Peyer's patch (tissue), 4 donors: ENCODE data around the gene DERL2.

Experiments
- POLR2A ChIP-seq, 2 donors: fragments of 450-650 bp; IDR thresholded peaks; one replicate each; pipeline ENCODE4 v1.5.1; 2017; ENCODE audit warnings: antibody characterized with exemption in 2 of 2, mild to moderate bottlenecking in 2 of 2, moderate library complexity in 2 of 2
- TF ChIP-seq, protein P1 (sequence below), 6 experiments: fragments of 450-650 bp in 4 of 6; fragments of 200-600 bp in 2 of 6; sonication (generic) in 1 of 6; IDR thresholded peaks; one replicate each; pipeline ENCODE4 v1.5.1; 2017 to 2019; ENCODE audit warnings: antibody characterized with exemption in 6 of 6, mild to moderate bottlenecking in 3 of 6, moderate library complexity in 1 of 6

DNA sequence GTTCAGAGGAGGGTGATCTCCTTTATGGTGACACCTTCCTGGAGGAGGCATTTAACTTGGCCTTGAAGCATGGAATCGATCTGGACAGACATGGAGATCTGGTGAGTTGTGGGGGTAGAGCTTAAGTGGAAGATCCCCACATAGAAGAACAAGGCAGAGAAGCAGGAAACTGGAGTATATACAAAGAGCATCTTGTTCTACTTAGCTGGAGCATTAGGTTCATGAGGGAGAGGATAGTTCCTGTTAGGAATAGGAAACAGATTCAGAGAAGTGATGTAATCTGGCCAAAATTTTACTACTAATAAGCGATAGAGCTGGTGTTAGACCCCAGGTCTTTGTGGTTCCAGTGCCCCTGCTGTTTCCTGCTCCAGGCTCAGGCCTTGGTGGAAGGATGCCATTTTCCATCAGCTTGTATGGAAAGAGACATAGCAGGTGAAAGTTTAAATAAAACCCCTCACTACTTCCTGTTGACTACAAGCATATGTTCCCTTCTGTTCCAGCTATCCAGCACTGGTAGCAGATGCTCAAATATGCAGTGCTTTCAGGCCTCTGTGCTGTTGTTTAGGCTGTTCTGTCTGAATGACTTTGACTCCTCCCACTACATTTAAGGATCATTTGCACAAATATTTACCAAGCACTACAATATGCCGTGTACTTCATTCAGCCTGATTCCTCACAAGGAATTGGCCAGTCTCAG, 56.6 kb downstream of the DERL2 start:
- no peak for TF ChIP-seq POLR2A (IDR thresholded peaks at IDR 0.05)
- TF ChIP-seq, protein P1, sequence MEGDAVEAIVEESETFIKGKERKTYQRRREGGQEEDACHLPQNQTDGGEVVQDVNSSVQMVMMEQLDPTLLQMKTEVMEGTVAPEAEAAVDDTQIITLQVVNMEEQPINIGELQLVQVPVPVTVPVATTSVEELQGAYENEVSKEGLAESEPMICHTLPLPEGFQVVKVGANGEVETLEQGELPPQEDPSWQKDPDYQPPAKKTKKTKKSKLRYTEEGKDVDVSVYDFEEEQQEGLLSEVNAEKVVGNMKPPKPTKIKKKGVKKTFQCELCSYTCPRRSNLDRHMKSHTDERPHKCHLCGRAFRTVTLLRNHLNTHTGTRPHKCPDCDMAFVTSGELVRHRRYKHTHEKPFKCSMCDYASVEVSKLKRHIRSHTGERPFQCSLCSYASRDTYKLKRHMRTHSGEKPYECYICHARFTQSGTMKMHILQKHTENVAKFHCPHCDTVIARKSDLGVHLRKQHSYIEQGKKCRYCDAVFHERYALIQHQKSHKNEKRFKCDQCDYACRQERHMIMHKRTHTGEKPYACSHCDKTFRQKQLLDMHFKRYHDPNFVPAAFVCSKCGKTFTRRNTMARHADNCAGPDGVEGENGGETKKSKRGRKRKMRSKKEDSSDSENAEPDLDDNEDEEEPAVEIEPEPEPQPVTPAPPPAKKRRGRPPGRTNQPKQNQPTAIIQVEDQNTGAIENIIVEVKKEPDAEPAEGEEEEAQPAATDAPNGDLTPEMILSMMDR (IDR thresholded peaks at IDR 0.05) = no peak
